ENCODE measurements around the gene VTA1.

- TF ChIP-seq CTCF (conservative IDR thresholded peaks at IDR 0.05) (no peak), ZFX (IDR thresholded peaks at IDR 0.05) (no peak)
Measured at GRCh38 chr6:142165227-142165626, 18.2 kb downstream of the VTA1 start.
